Activated CD8-positive, alpha-beta memory T cell treated with anti-CD3 and anti-CD28 coated beads, Interleukin-2, amount 50 U/mL, for 24 hours (primary cell): Measurements from ENCODE around the gene HES3.

Experiments
- DNase-seq: peaks from one replicate; pipeline ENCODE4 v3.0.0-alpha.2; 2020; ENCODE audit errors: extremely low read depth

HES3 gene

DNA sequence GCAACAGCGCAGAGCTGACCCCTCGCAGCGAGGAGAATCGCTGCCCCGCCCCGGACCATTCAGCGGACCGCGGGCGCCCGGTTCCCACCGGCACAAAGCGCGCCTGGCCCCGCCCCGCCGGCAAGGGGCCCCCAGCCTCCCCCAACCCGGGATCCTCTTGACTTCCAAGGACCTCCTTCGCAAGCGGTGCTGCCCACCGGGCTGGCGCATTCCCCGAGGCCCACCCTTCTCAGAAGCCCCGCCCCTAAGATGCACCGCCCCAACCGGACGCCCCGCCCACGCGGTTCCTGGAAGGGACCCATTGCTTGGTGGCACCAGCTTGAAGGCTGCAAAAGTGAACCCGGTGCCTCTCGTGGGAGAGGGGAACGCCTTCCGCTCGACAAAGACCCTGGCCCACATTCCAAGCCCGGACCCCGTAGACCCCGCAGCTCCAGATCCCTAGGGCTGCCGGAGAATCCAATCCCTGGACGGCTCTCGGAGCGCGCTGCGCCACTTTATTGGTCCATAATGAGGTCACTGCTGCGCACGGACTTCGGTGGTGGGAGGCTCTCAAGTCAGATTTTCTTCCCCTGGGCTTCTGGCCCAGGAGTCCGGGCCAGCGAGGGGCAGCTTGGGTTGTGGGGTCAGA is 2.0 kb downstream of the HES3 start:
- DNase-seq, result no peak

DNA sequence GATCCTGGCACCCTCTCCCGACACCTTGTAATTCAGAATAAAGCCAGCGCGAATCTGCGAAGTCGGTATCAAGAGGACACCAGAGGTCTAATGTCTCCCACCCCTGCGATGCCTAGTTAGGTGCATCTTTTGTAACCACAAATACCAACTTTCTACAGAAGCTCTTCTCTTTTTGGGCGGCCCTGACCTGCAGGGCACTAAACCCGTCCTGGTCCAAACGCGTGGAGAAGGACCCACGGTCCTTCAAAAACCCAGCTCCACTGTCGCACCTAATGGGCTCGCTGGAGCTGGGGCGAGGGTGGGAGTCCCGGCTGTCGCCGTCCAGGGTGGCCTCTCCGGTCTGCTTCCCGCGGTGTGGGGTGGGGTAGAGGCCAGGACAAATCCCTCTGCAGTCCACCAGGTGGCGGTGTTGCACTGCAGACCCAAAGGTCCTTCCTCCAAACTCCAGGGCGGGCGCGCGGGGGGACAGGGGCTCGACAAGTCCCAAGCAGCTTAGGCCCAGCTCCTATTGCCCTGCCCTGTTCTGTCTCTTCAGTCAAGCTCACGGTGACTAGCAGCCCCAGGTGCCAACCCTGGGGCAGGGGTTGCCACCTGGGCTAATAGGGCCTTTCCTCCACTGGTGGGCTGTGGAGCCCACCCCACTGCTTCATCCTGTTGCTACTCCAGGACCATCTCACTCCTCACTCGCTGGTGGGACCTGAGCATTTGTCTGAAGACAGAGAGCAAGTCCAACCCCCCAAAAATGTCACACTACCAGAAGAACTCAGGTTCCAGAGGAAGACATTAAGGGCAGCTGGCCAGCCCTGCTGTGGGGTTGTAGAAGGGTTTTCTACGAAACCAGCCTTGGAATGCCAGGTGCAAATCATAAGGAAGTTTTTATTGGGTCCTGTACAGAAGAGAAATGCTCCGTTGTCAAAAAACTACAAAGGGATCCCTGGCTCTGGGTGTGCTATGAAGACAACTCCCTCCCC is 2.8 kb downstream of the HES3 start:
- DNase-seq, result peak; percentile 44

DNA sequence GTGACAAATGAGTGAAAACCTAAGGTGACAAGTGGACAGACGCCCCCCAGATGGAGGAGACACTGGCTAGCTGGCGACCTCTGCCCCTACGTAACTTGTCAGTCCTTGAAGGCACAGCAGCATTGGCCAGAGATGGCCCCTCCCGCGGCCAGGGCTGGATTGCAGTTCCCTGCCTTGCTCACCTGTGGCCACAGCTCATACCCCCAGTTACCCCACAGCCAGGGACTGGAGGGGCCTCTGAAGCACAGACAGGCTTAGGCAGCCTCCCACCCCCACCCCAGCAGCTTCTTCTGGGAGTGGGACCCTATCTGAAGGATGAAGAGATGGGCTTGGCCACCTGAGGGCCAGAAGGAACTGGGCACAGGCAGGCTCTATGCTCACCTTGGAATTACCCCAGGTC is 3.7 kb downstream of the HES3 start:
- no peak for DNase-seq

DNA sequence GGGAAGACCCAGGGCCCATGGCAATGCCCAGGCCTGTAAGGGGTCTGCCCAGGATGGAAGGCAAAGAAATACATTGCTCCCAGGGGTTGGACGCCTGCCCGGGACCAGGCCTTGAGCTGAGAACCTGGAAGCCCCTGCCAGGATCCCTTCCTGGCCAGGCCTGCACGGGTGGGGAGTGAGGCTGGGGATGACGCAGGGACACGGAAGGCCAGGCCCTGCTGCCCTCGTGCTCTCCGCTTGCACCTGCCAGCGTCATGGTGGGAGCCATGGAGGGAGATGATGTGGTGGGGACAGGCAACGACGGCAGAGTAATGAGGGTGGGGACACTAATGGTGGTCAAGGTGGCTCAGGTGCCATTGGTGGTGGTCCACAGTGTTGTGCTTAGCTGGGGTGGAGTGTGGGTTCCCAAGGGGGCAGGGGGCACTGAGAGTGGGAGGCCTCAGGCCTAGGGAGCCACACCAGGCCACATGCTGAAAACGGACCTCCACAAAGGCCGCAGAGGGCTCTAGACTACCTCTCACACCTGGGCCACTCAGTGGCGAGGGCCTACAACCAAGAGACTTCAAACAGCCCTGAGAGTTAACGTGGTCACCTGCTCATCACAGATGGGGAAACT is 4.3 kb downstream of the HES3 start:
- no peak for DNase-seq

DNA sequence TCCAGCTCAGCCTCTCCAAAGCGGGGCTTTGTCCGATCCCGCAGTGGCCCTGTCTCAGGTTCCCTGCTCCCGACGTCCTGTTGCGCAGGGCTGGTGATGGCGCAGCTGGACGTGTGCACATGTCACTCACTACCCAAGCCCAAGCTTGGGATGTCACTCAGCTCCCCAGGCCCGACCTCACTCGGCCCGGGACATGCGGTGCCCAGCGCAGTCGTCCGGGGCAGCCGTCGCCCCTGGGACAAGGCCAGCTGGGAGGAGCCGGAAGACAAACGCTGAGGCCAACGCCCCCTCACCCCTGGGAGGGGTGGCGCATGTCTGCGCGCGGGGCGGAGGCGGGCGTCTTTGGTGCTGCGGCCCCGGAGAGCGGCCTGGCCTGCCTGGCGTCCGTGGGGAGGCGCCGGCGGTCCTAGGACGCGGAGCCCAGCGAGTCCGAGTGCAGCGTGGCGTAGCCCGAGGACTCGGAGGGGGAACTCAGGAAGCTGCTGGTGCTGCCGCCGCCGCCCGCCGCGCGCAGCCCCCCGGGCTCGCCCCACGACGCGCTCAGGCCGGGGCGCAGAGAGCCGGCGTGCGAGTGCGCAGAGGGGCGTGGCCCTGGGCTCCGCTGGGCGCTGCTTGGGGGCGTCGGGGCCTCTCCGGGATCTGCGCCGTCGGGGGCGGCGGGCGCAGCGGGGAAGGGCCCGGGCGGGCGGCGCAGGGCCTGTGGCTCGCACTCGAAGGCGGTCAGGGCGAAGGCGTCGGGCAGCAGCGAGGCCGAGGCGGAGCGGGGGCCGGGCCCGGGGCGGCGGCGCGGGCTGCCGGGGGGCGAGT is 5.2 kb downstream of the HES3 start:
- no peak for DNase-seq

DNA sequence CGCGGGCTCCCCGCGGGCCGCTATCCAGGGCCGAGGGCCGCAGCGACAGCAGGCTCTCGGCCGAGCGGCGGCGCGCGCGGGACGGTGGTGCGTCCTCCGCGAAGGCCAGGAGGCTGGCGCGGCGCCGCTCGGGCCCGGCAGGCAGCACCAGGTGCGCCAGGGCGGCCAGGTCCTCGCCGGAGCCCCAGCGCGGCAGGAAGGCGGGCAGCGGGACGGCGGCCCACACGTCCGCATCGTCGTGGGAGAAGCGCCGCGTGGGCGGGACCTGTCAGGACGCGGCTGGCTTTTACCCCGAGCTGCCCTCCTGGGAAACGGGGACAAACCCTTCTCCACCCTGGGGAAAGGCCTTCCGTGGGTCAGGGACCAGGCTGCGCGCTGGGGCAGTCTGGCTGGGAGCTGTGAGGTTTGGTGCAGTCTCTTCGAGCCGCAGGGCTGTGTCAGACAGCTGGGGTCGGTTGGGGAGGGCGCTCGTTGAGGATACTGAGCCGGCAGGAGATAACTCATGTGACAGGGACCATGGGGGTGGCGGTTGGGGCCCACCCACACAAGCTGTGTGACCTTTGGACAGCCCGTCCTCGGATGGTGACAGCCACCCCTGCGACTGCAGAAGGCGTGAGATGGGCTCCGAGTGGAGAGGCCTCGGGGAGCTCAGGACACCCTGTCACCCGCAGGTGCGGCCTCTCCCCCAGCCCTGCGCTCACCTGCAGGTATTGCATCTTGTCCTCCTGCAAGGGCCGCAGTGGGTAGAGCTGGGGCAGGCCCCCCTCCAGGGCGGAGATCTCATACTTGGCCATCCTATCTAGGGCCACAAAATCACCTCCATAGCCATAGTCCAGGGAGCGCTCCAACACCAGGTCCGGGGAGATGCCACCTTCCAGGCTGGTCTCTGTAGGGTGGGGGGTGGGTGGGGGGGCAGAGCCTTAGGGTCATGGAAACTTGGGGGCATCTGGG is 6.0 kb downstream of the HES3 start:
- DNase-seq, result no peak

DNA sequence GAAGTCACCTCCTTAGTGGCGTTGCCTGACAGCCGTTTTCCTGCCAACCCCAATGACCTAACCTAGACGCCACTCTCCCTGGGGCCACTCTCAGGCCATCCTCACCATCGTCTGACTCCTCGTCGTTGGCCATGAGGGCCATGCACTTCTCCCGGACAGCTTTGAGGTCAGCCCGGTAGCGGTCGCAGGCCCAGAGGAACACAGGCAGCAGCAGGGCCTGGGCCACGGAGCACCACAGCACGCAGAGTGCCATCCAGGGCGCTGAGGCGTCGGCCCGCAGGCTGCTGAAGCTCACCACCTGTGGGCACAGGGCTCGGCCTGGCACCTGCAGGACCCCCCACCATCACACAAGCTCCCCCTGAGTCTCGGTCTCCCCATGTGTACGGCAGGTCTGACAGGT is 7.3 kb downstream of the HES3 start:
- DNase-seq, result no peak

DNA sequence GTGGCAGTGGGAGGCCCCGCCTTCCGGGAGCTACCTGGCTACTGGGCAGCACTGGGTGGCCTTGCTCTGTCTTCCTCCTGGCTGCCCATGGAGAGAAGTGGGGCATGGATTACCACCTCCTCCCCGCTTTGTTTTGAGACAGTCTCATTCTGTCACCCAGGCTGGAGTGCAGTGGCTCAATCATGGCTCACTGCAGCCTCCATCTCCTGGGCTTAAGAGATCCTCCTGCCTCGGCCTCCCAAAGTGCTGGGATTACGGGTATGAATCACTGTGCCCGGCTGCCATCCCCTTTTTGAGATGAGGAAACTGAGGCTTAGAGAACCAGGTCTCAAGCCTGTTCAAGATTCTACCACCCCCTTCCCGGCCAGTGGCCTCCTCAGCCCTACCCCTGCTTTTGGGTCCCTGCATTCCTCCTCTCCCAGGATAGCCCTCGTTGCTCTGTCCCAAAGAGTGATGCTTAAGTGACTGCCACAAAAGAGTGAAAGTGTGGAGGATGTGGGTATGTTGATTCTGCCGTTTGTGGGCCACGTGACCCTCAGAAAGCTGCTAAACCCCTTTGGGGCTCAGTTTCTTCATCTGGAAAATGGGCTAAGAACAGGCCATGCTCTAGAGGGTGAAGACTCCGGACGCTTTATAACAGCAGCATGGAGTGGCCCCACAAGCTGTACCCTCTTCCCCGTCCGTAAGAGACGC is 7.8 kb downstream of the HES3 start:
- no peak for DNase-seq

DNA sequence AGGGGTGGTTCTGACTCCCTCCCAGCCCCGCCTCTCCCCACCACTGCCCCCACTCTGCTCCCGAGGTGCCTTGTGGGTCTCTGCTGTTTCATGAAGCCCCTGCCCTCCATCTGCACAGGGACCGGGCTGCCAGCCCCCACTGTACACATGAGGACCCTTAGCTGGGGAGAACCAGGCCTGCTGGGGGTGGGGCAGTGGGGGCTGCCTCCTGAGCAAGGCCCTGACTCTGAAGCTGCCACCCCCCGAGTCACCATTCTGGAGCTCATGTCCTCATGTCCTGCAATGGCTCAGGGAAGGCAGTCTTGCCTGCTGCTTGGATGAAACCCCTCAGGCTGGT is 8.4 kb downstream of the HES3 start:
- no peak for DNase-seq

DNA sequence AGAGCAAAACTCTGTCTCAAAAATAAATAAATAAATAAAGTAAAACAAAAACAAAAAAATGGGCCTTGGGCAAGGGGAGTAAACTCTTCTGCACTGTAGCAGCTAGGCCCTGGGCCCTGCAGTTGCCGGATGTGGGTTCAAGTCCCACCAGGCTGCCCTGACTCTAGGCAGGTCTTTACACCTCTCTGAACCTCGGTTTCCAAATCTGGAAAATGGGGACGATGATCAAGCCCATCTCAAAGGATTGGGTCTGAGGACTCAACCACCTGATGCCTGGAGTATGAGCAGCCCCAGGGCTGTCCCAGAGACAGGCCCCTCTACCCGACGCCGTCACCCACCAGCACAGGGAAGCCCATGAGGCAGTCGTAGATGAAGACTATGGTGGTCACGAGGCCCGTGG is 9.4 kb downstream of the HES3 start:
- DNase-seq, result no peak

DNA sequence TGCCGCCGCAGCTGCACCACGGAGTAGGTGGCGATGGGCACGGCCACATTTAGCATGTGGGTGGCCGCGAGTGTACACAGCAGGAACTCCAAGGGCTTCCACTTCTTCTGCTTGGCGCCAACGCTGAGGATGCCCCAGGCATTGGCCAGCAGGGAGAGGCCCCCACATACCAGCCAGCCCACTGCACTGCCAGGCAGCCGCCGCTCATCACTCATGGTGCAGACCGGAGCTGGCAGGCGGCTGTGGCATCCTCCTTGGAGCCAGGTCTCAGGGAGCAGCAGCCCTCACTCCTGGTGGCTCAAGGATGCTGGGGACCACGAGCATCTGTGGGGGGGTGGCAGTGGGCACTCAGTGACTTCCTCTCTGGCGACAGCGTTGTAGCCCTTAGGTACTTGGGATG is 10.7 kb downstream of the HES3 start:
- DNase-seq, result no peak

DNA sequence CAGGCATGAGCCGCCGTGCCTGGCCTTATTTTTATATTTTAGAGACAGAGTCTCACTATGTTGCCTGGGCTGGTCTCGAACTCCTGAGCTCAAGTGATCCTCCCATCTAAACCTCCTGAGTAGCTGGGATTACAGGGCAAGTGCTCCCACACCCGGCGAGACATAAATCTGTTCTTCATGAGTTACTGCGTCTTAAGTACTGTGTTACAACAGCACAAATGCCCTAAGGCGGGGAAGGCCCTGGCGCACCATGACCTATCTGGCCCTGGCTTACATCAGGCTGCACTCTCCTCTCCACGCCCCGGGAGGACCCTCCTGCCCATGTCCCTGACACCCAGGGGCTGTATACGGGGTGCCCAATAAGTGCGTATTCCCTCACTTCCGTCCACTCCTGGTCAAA is 12.7 kb downstream of the HES3 start:
- no peak for DNase-seq

DNA sequence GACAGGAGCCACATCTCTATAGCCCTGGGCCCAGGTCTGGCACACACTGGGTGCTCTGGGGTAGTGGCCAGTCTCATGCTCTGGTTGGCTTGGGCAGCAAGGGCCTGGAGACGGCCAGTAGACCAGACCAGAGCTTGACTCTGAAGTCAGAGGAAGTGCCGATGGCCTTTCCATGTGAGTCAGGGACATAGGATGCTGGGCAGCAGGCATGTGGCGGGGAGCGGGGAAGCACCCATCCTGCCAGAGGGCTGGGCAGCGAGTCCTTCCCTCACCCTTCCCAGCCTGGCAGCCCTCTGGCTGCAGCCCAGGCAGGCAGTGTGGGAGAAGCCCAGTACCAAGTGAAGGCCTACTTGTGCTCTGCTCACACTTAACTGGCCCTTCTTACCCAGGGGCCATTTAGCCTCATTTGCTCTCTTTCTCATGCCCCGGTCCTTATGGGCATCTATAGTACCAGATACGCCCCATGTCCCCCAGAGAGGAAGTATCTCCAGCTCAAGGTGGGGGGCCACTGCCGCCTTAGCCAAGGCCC is 13.6 kb downstream of the HES3 start:
- no peak for DNase-seq

DNA sequence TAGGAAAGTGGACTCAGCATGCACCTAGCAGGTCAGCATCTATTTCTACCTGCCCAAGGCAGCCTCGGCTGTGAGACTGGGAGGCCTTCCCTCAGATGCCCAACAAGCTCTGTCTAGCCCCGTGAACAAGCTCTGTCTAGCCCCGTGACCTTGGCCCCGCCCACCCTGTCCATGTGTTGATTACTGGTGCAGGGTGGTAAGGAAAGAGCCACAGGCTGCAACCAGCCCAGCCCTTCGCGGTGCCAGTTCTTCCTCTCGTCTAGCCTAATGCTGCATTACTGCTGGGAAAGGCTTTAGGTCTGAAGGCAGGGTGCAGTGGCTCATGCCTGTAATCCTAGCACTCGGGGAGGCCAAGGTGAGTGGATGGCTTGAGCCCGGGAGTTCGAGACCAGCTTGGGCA is 14.7 kb downstream of the HES3 start:
- DNase-seq, result no peak

DNA sequence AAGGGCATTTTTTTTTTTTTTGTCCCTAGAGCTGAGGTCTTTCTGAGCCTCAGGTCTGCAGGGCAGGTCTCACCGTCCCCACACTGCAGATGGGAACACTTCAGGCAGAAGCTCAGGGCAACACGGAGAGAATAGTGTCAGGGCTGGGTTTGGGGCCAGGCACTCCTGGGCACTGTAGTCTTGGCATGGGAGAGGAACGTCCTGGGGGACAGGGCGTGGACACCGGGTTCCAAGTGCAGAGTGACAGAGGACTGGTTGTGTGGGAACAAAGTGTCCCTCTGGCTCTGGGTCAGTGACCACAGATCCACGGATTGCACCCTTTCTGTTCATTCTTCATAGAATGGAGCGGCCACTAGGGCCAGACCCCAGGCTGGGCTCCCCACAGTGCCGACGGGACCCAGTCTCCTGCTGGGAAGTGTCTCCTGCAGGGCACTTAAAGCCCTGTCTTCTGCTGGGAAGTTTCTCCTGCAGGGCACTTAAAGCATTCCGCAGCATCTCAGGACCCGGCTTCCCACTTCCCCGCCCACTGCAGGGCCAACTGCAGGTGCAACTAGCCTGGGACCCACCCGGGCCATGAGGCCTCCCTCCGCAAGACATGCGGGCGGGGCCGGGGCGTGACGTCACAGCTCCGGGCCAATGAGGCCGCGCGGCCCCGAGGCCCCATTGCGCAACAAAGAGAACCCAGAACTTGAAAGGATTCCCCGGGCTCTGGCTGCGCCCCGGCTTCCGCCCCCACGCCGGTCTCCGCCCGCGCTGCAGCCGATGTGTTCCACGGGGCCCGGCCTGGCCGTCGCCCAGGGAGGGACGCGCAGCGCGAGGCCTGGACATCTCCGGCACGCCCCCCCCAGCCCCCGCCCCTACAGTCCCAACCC is 15.7 kb downstream of the HES3 start:
- peak; percentile 51 for DNase-seq

DNA sequence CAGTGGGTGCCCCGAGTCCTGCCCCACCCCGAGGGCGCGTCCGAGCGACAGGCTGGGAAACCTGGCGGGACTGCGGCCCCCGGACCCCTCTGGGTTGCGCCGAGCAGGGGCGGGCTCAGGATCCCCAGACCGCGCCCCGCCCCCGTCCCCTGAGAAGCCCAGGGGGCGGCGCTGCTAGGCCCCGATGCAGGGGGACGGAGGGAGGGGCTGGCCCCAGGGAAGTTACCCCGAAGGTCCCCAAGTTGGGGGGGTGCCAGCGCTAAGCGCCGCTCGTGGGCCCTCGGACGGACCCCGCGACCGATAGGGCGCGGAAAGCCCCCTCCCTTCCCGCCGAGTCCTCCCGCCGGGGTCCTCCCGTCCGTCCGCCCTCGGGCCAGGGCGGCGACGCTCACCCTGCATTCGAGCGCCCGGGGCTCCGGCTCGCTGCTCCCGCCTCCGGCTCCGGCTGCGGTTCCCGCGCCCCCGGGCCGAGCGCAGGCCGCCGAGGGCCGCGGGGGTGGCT is 16.5 kb downstream of the HES3 start:
- no peak for DNase-seq

DNA sequence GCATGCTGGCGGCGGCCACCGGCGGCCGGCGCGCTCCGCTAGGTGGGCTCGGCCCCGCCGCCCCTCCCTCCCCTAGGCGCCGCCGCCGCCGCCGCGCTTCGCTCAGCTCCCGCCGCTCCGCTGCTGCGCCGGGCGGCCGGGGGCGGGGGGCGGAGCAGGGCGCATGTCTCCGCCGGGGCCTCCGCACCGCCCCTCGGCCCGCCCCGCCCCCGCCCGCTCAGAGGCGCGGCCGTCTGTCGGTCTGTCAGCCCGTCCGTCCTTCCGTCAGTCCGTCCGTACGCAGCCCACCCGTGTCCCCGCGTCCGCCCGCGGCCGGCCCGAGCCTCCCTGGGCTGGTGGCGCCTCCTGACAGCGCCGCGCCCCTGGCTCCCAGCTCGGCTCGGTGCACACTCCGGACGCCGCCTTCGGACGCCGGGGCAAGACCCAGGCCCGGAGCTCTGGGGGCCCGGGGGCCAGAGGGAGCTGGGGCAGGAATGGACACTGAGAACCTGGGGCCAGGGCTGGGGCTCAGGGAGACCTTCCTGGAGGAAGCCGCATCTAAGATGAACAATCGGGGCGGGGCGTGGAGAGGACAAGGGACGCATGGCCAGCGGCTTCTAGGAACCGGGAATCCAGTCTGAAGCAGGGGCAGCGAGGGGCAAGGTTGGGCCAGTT is 17.1 kb downstream of the HES3 start, which contains the start of gene GPR153:
GPR153 (minus strand) TSS at position 138 of the 654 bp plus-strand sequence. CDS start 6,193 bp downstream, outside the sequence.
- no peak for DNase-seq

DNA sequence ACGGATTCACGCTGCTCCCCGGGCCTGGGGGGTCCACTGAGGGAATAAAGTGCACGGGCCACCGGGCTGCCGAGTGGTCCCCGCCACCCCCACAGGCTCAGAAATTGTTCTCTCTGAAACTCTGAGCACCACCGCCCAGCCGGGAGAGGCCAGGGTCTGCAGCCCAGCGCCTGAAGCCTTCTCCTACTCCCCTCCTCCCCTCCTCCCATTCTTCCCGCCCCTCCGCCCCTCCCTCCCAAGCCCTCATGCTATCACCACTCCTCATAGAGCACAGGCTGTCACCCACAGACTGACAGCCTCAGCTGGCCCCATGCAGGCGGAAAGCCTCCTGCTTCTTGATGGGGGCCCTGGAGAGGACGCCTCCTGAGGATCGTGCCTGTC is 17.6 kb downstream of the HES3 start:
- no peak for DNase-seq
